Aorta (tissue), 5 donors: ENCODE results near the gene FPR3. TPM values are rescaled to one million over a fixed set of nuclear protein-coding genes. Genes with fewer than 3 reads are reported as not detected.

ENCODE experiments used
- ATAC-seq: fragments of 200-7000 bp; cut with Tn5 transposase; one replicate; pipeline ENCODE4 v1.9.1; 2022; ENCODE audit warnings: moderate library complexity; ENCODE audit not compliant: low FRiP score
- DNase-seq, 2 donors: peaks; one replicate each; pipeline ENCODE4 v3.0.0-alpha.2; 2020
- H3K27ac ChIP-seq, 2 donors: one replicate each; pipeline ENCODE4 v1.5.1; 2013; ENCODE audit warnings: low read length in 2 of 2, mild to moderate bottlenecking in 2 of 2, moderate library complexity in 2 of 2, control low read depth in 1 of 2, inconsistent platforms in 1 of 2, low read depth in 1 of 2
- H3K27me3 ChIP-seq, 2 donors: one replicate each; pipeline ENCODE4 v1.6.1; 2013; ENCODE audit warnings: control low read depth in 1 of 2, low read length in 1 of 2, mild to moderate bottlenecking in 1 of 2, moderate library complexity in 1 of 2; ENCODE audit not compliant: insufficient read depth in 2 of 2, control insufficient read depth in 1 of 2
- H3K36me3 ChIP-seq, 2 donors: one replicate each; pipeline ENCODE4 v1.6.1; 2013; ENCODE audit warnings: control low read depth in 1 of 2, low read length in 1 of 2, mild to moderate bottlenecking in 1 of 2; ENCODE audit not compliant: insufficient read depth in 2 of 2, control insufficient read depth in 1 of 2
- H3K4me1 ChIP-seq, 2 donors: one replicate each; pipeline ENCODE4 v1.6.1; 2013; ENCODE audit warnings: low read length in 2 of 2, control low read depth in 1 of 2, mild to moderate bottlenecking in 1 of 2, moderate library complexity in 1 of 2; ENCODE audit not compliant: insufficient read depth in 2 of 2, control insufficient read depth in 1 of 2
- H3K4me3 ChIP-seq, 2 donors: one replicate each; pipeline ENCODE4 v1.5.1; 2013; ENCODE audit warnings: low read length in 2 of 2, control low read depth in 1 of 2, mild to moderate bottlenecking in 1 of 2
- H3K9me3 ChIP-seq: one replicate; pipeline ENCODE4 v1.6.1; 2013; ENCODE audit warnings: mild to moderate bottlenecking, low read length; ENCODE audit not compliant: control insufficient read depth
- WGBS, 2 donors: extraction: QIAGEN DNeasy Blood & Tissue Kit; methylation state at CpG; one replicate each; pipeline ENCODE4 v1.1.7; 2013; 5-methylcytosine and 5-hydroxymethylcytosine counted together
- intact Hi-C, 2 donors: fragments of 100-400 bp; cut with DNase I; formaldehyde crosslinking; loops; one replicate each; pipeline versions ENCODE4 v1.14.2 to v1.15.0; 2022
- long read RNA-seq, 2 donors: library from polyadenylated mRNA; unstranded; transcript quantifications; one replicate each; pipeline ENCODE4 v2.0.0, GENCODE V29; 2020 to 2021
- polyA plus RNA-seq, 2 donors: library from polyadenylated mRNA; stranded (reverse); fragments of 200-250 nt; gene quantifications; one replicate each; pipeline ENCODE4 v1.2.3, GENCODE V29; 2013
- total RNA-seq, 2 donors: library from RNA; stranded (reverse); fragmentation: NEBNext Ultra II Directional; extraction: Animal tissue kit (Norgen Biotek cat#: 25700); gene quantifications; one replicate each; pipeline ENCODE4 v1.2.1, GENCODE V29; 2021
- donor health status: healthy with polysubstance abuse.
- donor health status: Bipolar disorder and iron deficiency.
- donor health status: DM: no; HTN: no; CAD: no.
- donor health status: DM: no; HTN: no; CAD: no.
- donor health status: DM: yes; HTN: yes; CAD: no.

The FPR3 gene, protein sequence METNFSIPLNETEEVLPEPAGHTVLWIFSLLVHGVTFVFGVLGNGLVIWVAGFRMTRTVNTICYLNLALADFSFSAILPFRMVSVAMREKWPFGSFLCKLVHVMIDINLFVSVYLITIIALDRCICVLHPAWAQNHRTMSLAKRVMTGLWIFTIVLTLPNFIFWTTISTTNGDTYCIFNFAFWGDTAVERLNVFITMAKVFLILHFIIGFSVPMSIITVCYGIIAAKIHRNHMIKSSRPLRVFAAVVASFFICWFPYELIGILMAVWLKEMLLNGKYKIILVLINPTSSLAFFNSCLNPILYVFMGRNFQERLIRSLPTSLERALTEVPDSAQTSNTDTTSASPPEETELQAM
- total RNA-seq: 10 to 100 TPM; 21.2 to 25.1 TPM
- polyA plus RNA-seq: 10 to 100 TPM in 1 of 2 donors, 1 to 10 TPM in 1; 1.7 to 11.9 TPM
- long read RNA-seq, donor 1, transcript FPR3-201 (2 exons, 2,620 nt): major isoform, 5 of 9 reads
- long read RNA-seq, donor 1, partial matches to known transcripts: 0 of 9 reads
- long read RNA-seq, donor 1, other reads (novel, unspliced or antisense): 4 of 9 reads
- long read RNA-seq, donor 2, partial matches to known transcripts: 4 of 6 reads
- long read RNA-seq, donor 2, other reads (novel, unspliced or antisense): 1 of 6 reads

DNA sequence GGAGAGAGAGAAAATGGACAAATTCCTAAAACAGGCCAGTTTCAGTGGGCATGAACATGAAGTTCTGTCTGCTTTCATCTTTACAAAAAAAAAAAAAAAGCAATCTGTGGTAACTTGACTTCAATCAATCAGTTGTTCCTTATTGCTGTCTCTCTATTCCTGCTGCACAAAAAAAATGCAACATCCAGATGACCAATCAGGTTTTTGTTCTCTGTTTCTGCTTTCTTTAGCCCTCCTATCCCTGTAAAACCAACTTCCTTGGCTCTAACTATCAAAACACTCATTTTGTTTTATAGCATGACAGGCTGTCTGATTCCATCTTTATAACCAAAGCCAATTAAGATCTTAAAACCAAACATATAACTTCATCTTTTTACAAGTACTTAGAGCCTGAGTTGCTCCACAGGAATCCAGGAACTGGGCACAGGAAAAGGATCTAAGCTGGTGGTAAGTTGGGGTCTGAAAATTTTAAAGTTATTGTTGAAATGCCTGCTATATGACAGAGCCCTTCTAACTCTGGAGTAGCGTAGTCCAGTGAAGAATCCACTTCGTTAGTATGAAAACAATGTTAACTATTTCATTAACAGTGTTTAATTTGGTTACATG is at the start of gene FPR3:
Gene FPR3 (plus strand): TSS at position 273 of the 606 bp plus-strand sequence. CDS start 28,592 bp downstream, outside the sequence.
- WGBS, 2 donors: 17 to 23% methylated on average over 2 of the region's 2 CpGs
- peaks cover 0 to 1% of the 10 kb centered on the region in 2 donors for H3K27me3 ChIP-seq
- H3K9me3 ChIP-seq: peaks cover 2% of the 10 kb centered on the region
- no peak within 1 kb of the TSS for H3K27ac ChIP-seq
- no peak for ATAC-seq
- DNase-seq: no peak
- H3K4me1 ChIP-seq: no peaks in the 10 kb centered on the region
- intact Hi-C loops: no loop called here
- no peaks in the 10 kb centered on the region for H3K36me3 ChIP-seq
- H3K4me3 ChIP-seq: no peak within 1 kb of the TSS

DNA sequence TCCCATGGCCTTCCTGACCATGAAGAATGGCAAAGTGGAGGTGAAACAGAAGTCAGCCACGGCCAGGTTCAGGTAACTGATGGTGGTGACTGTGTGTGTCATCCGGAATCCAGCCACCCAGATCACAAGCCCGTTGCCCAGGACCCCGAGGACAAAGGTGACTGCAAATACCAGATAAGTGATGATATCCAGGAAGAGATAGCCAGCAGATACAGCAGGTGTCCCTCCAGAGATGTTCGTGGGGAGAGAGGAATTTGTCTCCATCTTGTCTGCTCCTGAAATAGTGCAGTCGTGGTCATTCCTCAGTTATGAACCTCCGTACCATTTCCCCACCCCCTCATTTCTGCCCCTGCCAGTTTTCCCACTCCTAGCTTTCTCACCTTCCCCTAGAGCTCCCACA is 48.2 kb upstream of the FPR3 start:
- 74 to 77% methylated on average over 7 of the region's 7 CpGs for WGBS, 2 donors
- intact Hi-C loops: no loop called here

DNA sequence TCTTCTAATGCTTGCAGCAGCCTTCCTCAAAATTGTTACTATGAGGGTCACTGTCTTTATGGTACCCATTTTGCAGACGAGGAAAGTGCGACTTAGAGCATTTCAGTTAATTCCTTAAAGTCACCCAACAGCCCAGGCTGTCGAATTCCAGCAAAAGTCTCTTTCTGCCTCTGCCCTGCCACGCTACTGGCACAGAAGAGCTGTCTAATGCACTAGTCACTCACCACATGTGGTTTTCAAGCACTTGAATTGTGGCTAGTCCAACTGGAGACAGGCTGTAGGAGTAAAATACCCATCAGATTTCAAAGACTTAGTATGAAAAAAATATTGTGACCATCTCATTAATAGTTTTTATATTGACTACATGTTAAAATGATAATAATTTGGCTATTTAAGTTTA is 45.0 kb upstream of the FPR3 start:
- WGBS, 2 donors: 68 to 76% methylated on average over 4 of the region's 4 CpGs
- DNase-seq: no peak
- no peak for ATAC-seq
- Histone ChIP-seq H3K4me3 (no peak overlapping the region), H3K9me3 (no peaks in the 10 kb centered on the region), H3K4me1 (no peaks in the 10 kb centered on the region), H3K36me3 (no peaks in the 10 kb centered on the region), H3K27me3 (no peaks in the 10 kb centered on the region), H3K27ac (no peak overlapping the region)
- intact Hi-C loops: no loop called here

More for the DNA sequence above, 48.2 kb upstream of the FPR3 start:
- DNase-seq (no peak), ATAC-seq (no peak)
- Histone ChIP-seq H3K4me3 (no peak overlapping the region), H3K4me1 (no peaks in the 10 kb centered on the region), H3K27ac (no peak overlapping the region), H3K27me3 (no peaks in the 10 kb centered on the region), H3K36me3 (no peaks in the 10 kb centered on the region), H3K9me3 (no peaks in the 10 kb centered on the region)

DNA sequence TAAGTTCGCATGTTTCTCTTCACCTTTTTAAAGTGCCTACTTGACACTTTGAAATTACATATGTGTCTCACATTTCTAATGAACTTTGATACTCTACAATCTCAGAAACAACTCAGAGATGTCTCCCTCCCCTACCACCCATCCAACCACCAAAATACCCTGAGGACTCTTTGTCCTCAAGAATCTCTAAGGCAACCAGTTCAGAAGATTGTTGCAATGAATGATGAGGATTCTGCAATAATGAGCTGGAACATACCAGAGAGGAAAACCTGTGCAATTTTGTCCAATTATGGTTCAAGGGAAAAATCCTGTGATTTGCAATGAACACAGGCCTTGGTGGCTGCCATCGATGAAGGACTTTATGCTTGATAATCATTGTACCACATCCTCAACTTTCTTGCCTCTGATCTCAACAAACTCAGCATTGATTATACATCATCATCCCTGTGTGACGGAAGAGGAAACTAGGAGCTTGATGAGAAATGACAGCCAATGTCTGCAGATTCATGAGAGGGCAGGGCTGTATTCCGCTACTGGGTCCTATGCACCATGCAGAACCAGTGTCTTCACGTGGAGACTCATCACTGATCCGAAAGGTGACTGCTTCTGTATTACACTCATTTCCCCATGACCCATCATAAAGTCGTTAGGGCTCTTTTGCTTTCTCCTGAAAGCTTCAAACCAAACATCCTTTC is 44.4 kb upstream of the FPR3 start:
- DNase-seq (no peak), ATAC-seq (no peak)
- no peaks in the 10 kb centered on the region for H3K4me1 ChIP-seq
- H3K9me3 ChIP-seq: no peaks in the 10 kb centered on the region
- no peaks in the 10 kb centered on the region for H3K36me3 ChIP-seq
- no peak overlapping the region for H3K4me3 ChIP-seq
- no peaks in the 10 kb centered on the region for H3K27me3 ChIP-seq
- WGBS, 2 donors: 72 to 79% methylated on average over 7 of the region's 7 CpGs
- no peak overlapping the region for H3K27ac ChIP-seq
- intact Hi-C loops: no loop called here

DNA sequence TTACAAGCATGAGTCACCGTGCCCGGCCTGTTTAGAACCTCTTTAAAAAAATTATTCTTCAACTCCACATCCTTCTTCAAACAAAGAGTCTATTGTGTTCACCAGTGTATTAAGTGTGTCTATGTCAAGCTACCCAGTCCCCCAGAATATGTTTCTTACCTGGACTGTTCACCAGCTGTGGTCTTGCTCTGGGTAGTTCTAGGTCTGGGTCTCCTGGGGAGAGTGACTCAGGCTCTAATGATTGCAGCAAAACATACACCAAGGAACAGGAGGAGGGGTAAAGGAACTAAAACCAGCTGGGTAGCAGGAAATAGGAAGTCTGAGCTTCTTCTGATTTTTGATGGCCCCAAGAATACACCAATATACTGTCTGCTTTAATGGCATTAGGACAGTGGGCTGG is 43.3 kb upstream of the FPR3 start, which contains the start of gene FPR1:
Gene FPR1 (minus strand): TSS at position 224 of the 400 bp plus-strand sequence. CDS start 4,884 bp downstream, outside the sequence.
- Histone ChIP-seq H3K27ac (no peak within 1 kb of the TSS), H3K27me3 (no peaks in the 10 kb centered on the region), H3K4me1 (no peaks in the 10 kb centered on the region), H3K9me3 (peaks cover 2% of the 10 kb centered on the region), H3K4me3 (no peak within 1 kb of the TSS), H3K36me3 (no peaks in the 10 kb centered on the region)
- no peak for DNase-seq
- intact Hi-C loops: no loop called here
- ATAC-seq: no peak
- WGBS, 2 donors: 74 to 82% methylated on average over 2 of the region's 2 CpGs

DNA sequence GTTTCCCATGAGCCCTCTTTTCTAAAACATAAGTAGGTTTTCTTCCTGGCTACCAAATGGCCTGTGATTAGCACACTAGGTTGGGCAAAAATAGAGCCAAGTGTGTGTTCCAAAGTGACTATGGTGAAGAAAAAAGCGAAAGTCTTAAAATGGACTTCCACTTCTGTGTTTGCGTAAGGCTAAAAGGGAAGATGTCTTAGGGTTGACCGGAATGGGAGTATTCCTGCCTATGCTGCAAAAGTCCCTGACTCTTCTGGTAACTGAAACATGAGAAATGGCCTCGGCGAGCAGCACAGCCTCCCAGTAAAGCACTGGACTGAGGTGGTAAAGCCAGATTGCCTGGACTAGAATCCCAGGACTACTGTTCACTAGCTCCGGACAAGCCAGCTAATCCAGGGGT is 40.8 kb upstream of the FPR3 start:
- Histone ChIP-seq H3K27ac (no peak overlapping the region), H3K4me3 (no peak overlapping the region), H3K4me1 (no peaks in the 10 kb centered on the region), H3K9me3 (peaks cover 2% of the 10 kb centered on the region), H3K27me3 (no peaks in the 10 kb centered on the region), H3K36me3 (no peaks in the 10 kb centered on the region)
- 85 to 86% methylated on average over 6 of the region's 6 CpGs for WGBS, 2 donors
- DNase-seq (no peak), ATAC-seq (no peak)
- intact Hi-C loops: no loop called here

DNA sequence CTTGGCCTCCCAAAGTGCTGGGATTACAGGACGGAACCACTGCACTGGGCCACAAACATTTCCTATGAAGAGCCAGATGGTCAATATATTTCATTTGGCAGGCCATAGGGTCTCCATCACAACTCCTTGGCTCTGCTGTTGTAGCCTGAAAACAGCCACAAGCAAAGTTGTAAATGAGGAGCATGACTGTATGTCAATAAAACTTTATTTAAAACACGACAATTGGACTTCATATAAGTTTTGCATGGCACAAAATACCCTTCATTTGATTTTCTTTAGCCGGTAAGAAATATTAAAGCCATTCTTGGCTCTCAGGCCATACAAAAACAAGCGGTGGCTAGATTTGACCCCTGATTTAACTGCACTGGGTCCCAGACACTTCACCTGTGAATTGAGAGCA is 40.2 kb upstream of the FPR3 start:
- H3K4me3 ChIP-seq: no peak overlapping the region
- H3K4me1 ChIP-seq: no peaks in the 10 kb centered on the region
- no peak for DNase-seq
- intact Hi-C loops: no loop called here
- WGBS, 2 donors: 78% methylated on average over 4 of the region's 4 CpGs
- no peaks in the 10 kb centered on the region for H3K27me3 ChIP-seq
- H3K36me3 ChIP-seq: no peaks in the 10 kb centered on the region
- no peak for ATAC-seq
- H3K27ac ChIP-seq: no peak overlapping the region
- peaks cover 2% of the 10 kb centered on the region for H3K9me3 ChIP-seq

DNA sequence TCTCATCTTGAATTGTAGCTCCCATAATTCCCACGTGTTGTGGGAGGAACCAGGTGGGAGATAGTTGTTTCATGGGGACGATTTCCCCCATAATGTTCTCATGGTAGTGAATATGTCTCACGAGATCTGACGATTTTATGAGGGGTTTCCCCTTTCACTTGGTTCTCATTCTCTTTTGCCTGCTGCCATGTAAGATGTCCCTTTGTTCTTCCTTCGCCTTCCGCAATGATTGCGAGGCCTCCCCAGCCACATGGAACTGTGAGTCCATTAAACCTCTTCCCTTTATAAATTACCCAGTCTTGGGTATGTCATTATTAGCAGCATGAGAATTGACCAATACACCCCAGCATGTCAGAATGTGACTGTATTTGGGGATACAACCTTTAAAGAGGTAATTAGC is 39.4 kb upstream of the FPR3 start:
- ATAC-seq: no peak
- no peak overlapping the region for H3K27ac ChIP-seq
- no peaks in the 10 kb centered on the region for H3K4me1 ChIP-seq
- DNase-seq: no peak
- H3K9me3 ChIP-seq: peaks cover 2% of the 10 kb centered on the region
- no peaks in the 10 kb centered on the region for H3K27me3 ChIP-seq
- H3K4me3 ChIP-seq: no peak overlapping the region
- intact Hi-C loops: no loop called here
- WGBS, 2 donors: 83 to 84% methylated on average over 7 of the region's 7 CpGs
- no peaks in the 10 kb centered on the region for H3K36me3 ChIP-seq
